SU-DHL-6 (cell line): Measurements from ENCODE around the gene ASTN1.

Source experiments
- H2AFZ ChIP-seq: fragments of 200-600 bp; sonication (generic); 2 replicates; pipeline ENCODE4 v1.6.1; 2014; ENCODE audit warnings: low read depth, mild to moderate bottlenecking, moderate library complexity, mixed read lengths, antibody characterized with exemption, low read length; ENCODE audit not compliant: severe bottlenecking
- H3F3A ChIP-seq: fragments of 200-600 bp; shearing (Covaris generic); 2 replicates; pipeline ENCODE4 v1.6.0; 2016; ENCODE audit warnings: antibody characterized with exemption, mild to moderate bottlenecking; ENCODE audit not compliant: insufficient read depth
- H3K27ac ChIP-seq: fragments of 200-600 bp; sonication (generic); 2 replicates; pipeline ENCODE4 v1.5.1; 2016; ENCODE audit warnings: low read depth, mild to moderate bottlenecking, low read length, moderate library complexity, mixed read lengths
- H3K27me3 ChIP-seq: fragments of 200-600 bp; sonication (generic), shearing (Covaris generic); 2 replicates; pipeline ENCODE4 v1.6.0; 2014; ENCODE audit warnings: mild to moderate bottlenecking, low read length
- H3K36me3 ChIP-seq: fragments of 200-600 bp; sonication (generic); 2 replicates; pipeline ENCODE4 v1.6.1; 2014; ENCODE audit warnings: mild to moderate bottlenecking, low read length, mixed read lengths
- H3K4me2 ChIP-seq: fragments of 300-600, 200-600 bp; shearing (Covaris generic), sonication (generic); 2 replicates; pipeline ENCODE4 v1.6.0; 2014; ENCODE audit warnings: low read length, low read depth, mild to moderate bottlenecking; ENCODE audit not compliant: poor library complexity, severe bottlenecking
- H3K4me3 ChIP-seq: fragments of 200-600 bp; sonication (generic); 2 replicates; pipeline ENCODE4 v1.5.1; 2014; ENCODE audit warnings: antibody characterized with exemption, low read length, mild to moderate bottlenecking, mixed read lengths; ENCODE audit not compliant: insufficient read depth, poor library complexity, severe bottlenecking
- H3K79me2 ChIP-seq: fragments of 200-600 bp; sonication (generic); 2 replicates; pipeline ENCODE4 v1.6.1; 2014; ENCODE audit warnings: mild to moderate bottlenecking, low read length, moderate library complexity; ENCODE audit not compliant: insufficient read depth
- H3K9ac ChIP-seq: fragments of 200-600 bp; sonication (generic); 2 replicates; pipeline ENCODE4 v1.7.0; 2014; ENCODE audit warnings: mild to moderate bottlenecking, low read length
- H3K9me2 ChIP-seq: fragments of 200-600 bp; sonication (generic); replicated peaks from 2 replicates; pipeline ENCODE4 v1.6.1; 2014; ENCODE audit warnings: low read length; ENCODE audit not compliant: insufficient read depth
- H3K9me3 ChIP-seq: fragments of 200-600 bp; sonication (generic); 2 replicates; pipeline ENCODE4 v1.6.1; 2014; ENCODE audit warnings: low read length, mixed read lengths; ENCODE audit not compliant: insufficient read depth
- H4K20me1 ChIP-seq: fragments of 200-600 bp; sonication (generic); 2 replicates; pipeline ENCODE4 v1.6.1; 2014; ENCODE audit warnings: low read depth, mild to moderate bottlenecking, antibody characterized with exemption, low read length, moderate library complexity, mixed read lengths
- CTCF ChIP-seq: fragments of 200-600 bp; sonication (generic); IDR thresholded peaks from one replicate; pipeline ENCODE4 v1.5.1; 2017; ENCODE audit warnings: antibody characterized with exemption, mild to moderate bottlenecking, low read length, moderate library complexity; ENCODE audit not compliant: insufficient read depth, poor library complexity, severe bottlenecking
- EZH2phosphoT487 ChIP-seq: fragments of 200-600 bp; sonication (generic), shearing (Covaris generic); conservative IDR thresholded peaks from 2 replicates; pipeline ENCODE4 v1.6.1; 2018; ENCODE audit warnings: mild to moderate bottlenecking, antibody characterized with exemption, low read length, moderate library complexity, mixed read lengths

The ASTN1 gene

GRCh38 chr1:177024623-177025022 is 139.9 kb downstream of the ASTN1 start:
- no peak overlapping the region for H3K4me2 ChIP-seq
- no peaks in the 10 kb centered on the region for H3K9me2 ChIP-seq
- H3K36me3 ChIP-seq = no peaks in the 10 kb centered on the region
- H3K27me3 ChIP-seq = no peaks in the 10 kb centered on the region
- H3K79me2 ChIP-seq = no peaks in the 10 kb centered on the region
- no peak overlapping the region for H2AFZ ChIP-seq
- H4K20me1 ChIP-seq = no peaks in the 10 kb centered on the region
- TF ChIP-seq EZH2phosphoT487 (no peak), CTCF (no peak)
- H3K27ac ChIP-seq = no peak overlapping the region
- no peaks in the 10 kb centered on the region for H3K9me3 ChIP-seq
- H3K9ac ChIP-seq = no peak overlapping the region
- no peak overlapping the region for H3K4me3 ChIP-seq
- H3F3A ChIP-seq = no peaks in the 10 kb centered on the region

DNA sequence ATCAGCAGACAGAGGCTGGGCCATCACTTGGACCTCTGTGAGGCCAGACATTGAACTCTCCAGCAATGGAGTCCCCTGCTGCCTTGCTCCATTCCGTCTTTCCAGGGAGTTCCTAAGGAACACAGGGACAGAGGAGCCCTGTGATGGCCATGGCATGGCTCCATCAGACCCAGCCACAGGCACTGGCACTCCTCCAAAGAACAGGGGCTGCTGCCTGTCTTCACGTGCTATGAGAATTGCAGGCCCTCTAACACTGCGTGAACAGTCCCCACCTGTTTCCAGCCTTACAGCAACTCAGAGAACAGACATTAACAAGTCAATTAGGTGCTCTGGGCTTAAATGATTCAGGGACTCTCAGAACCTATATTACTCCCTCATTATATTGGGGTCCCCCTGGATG is 140.8 kb downstream of the ASTN1 start:
- Histone ChIP-seq H2AFZ (no peak overlapping the region), H3K9me2 (no peaks in the 10 kb centered on the region), H3K36me3 (no peaks in the 10 kb centered on the region), H3K27me3 (no peaks in the 10 kb centered on the region), H3K79me2 (no peaks in the 10 kb centered on the region), H4K20me1 (no peaks in the 10 kb centered on the region), H3K9me3 (no peaks in the 10 kb centered on the region), H3K4me2 (no peak overlapping the region), H3K27ac (no peak overlapping the region), H3K4me3 (no peak overlapping the region), H3F3A (no peaks in the 10 kb centered on the region), H3K9ac (no peak overlapping the region)
- no peak for TF ChIP-seq EZH2phosphoT487
- TF ChIP-seq CTCF = no peak

GRCh38 chr1:177023249-177023648 is 141.3 kb downstream of the ASTN1 start:
- H3K27me3 ChIP-seq = no peaks in the 10 kb centered on the region
- no peaks in the 10 kb centered on the region for H3K9me3 ChIP-seq
- no peak overlapping the region for H2AFZ ChIP-seq
- H3K4me3 ChIP-seq = no peak overlapping the region
- no peaks in the 10 kb centered on the region for H3K79me2 ChIP-seq
- no peak overlapping the region for H3K27ac ChIP-seq
- no peaks in the 10 kb centered on the region for H3K36me3 ChIP-seq
- TF ChIP-seq CTCF = no peak
- no peak for TF ChIP-seq EZH2phosphoT487
- no peaks in the 10 kb centered on the region for H4K20me1 ChIP-seq
- no peaks in the 10 kb centered on the region for H3F3A ChIP-seq
- H3K4me2 ChIP-seq = no peak overlapping the region
- no peaks in the 10 kb centered on the region for H3K9me2 ChIP-seq
- no peak overlapping the region for H3K9ac ChIP-seq
